K562 (cell line): ENCODE measurements around the gene VPS35L. TPM values are rescaled to one million over a fixed set of nuclear protein-coding genes. Genes with fewer than 3 reads are reported as not detected.

Experiments
- ATAC-seq: fragments of 200-7000 bp; cut with Tn5 transposase; 3 replicates; pipeline ENCODE4 v1.9.1; 2020; ENCODE audit warnings: moderate library complexity
- BruUV-seq: library from RNA; stranded (reverse); fragments of 400-500 nt; replicated peaks from 2 replicates; lab custom pipeline; 2021; lab: Mats Ljungman, UMichigan
- CTCF ChIA-PET: fragments of 300-600 bp; formaldehyde crosslinking; extraction: SDS; loops from one replicate; lab custom pipeline; 2021; ENCODE audit warnings: low intra/inter-chr PET ratio; lab: Yijun Ruan, JAX
- POLR2A ChIA-PET: fragments of 300-600, 350-650 bp; sonication (Branson Sonifier 250); formaldehyde crosslinking; extraction: SDS; loops from one replicate; lab custom pipeline; 2021; ENCODE audit warnings: antibody characterized with exemption, inconsistent platforms; lab: Yijun Ruan, JAX
- DNase-seq, 4 experiments: peaks; one replicate each; pipeline versions ENCODE4 v3.0.0 to v3.0.0-alpha.2; 2011 to 2018; ENCODE audit warnings: low spot score in 3 of 4, mixed read lengths in 3 of 4; ENCODE audit errors: extremely low read depth in 1 of 4
- FAIRE-seq: peaks from 2 replicates; lab custom pipeline; 2011; peaks lifted over from hg19 to GRCh38; lab: Jason Lieb, UNC
- H2AFZ ChIP-seq: 2 replicates; pipeline ENCODE4 v1.6.0; 2011; ENCODE audit warnings: low read depth, low read length, control low read depth, inconsistent platforms
- H3K27ac ChIP-seq: fragments of 200-600 bp; 3 replicates; pipeline ENCODE4 v1.8.0; 2011; ENCODE audit warnings: low read depth, mild to moderate bottlenecking, control low read depth, inconsistent platforms, low read length, moderate library complexity, mixed read lengths; ENCODE audit errors: extremely low read depth
- H3K27me3 ChIP-seq, 2 experiments: fragments of 300-600 bp in 1 of 2; 2 replicates in 1 of 2; 3 replicates in 1 of 2; pipeline versions ENCODE4 v1.6.0 to v1.8.0; 2011; ENCODE audit warnings: inconsistent platforms in 2 of 2, low read length in 2 of 2, mild to moderate bottlenecking in 1 of 2, mixed read lengths in 1 of 2, moderate library complexity in 1 of 2; ENCODE audit not compliant: control insufficient read depth in 2 of 2, insufficient read depth in 2 of 2
- H3K36me3 ChIP-seq: fragments of 300-600 bp; 3 replicates; pipeline ENCODE4 v1.8.0; 2011; ENCODE audit warnings: mild to moderate bottlenecking, low read length, inconsistent platforms; ENCODE audit not compliant: control insufficient read depth, insufficient read depth
- H3K4me1 ChIP-seq, 2 experiments: fragments of 200-600 bp in 1 of 2; replicated peaks in 1 of 2; 2 replicates in 1 of 2; 3 replicates in 1 of 2; pipeline versions ENCODE4 v1.5.1 to v1.8.0; 2011; ENCODE audit warnings: inconsistent platforms in 2 of 2, low read length in 2 of 2, mild to moderate bottlenecking in 1 of 2, mixed read lengths in 1 of 2, moderate library complexity in 1 of 2; ENCODE audit not compliant: control insufficient read depth in 2 of 2, insufficient read depth in 2 of 2
- H3K4me2 ChIP-seq: 2 replicates; pipeline ENCODE4 v1.6.1; 2011; ENCODE audit warnings: low read length, control low read depth, inconsistent platforms, mixed read lengths; ENCODE audit not compliant: insufficient read depth
- H3K4me3 ChIP-seq: fragments of 200-600 bp; sonication (generic), shearing (Covaris generic); 2 replicates; pipeline ENCODE4 v1.5.1; 2016; ENCODE audit warnings: control low read depth, inconsistent platforms
- H3K79me2 ChIP-seq: fragments of 200-600 bp; 3 replicates; pipeline ENCODE4 v1.8.0; 2011; ENCODE audit warnings: low read length, inconsistent platforms; ENCODE audit not compliant: control insufficient read depth, insufficient read depth
- H3K9ac ChIP-seq, 2 experiments: 2 replicates each; pipeline versions ENCODE4 v1.6.0 to v1.6.1; 2011; ENCODE audit warnings: low read depth in 2 of 2, low read length in 2 of 2, control low read depth in 1 of 2, inconsistent platforms in 1 of 2, mild to moderate bottlenecking in 1 of 2, mixed read lengths in 1 of 2; ENCODE audit not compliant: insufficient read depth in 1 of 2
- H3K9me1 ChIP-seq: one replicate; pipeline ENCODE4 v1.6.0; 2011; ENCODE audit warnings: inconsistent platforms, mild to moderate bottlenecking, low read length, moderate library complexity; ENCODE audit not compliant: control insufficient read depth, insufficient read depth
- H3K9me3 ChIP-seq: replicated peaks from 2 replicates; pipeline ENCODE4 v1.5.1; 2011; ENCODE audit warnings: low read depth, low read length, inconsistent platforms; ENCODE audit not compliant: control insufficient read depth, insufficient read depth
- H4K20me1 ChIP-seq: replicated peaks from 2 replicates; pipeline ENCODE4 v1.6.1; 2011; ENCODE audit warnings: low read length, inconsistent platforms, mixed read lengths; ENCODE audit not compliant: control insufficient read depth, insufficient read depth
- ADNP ChIP-seq: fragments of 200-800 bp; sonication (Bioruptor generic); IDR thresholded peaks from 2 replicates; pipeline ENCODE4 v1.6.1; 2016; ENCODE audit warnings: missing genetic modification characterization, missing compliant biosample characterization
- CTBP1 ChIP-seq: fragments of 450-650 bp; IDR thresholded peaks from 2 replicates; pipeline ENCODE4 v1.6.1; 2016; ENCODE audit warnings: borderline replicate concordance
- HNRNPUL1 ChIP-seq: fragments of 200-400 bp; formaldehyde crosslinking; IDR thresholded peaks from 2 replicates; pipeline ENCODE4 v1.6.1; 2017; ENCODE audit warnings: low read length
- SAFB2 ChIP-seq: fragments of 200-400 bp; formaldehyde crosslinking; IDR thresholded peaks from 2 replicates; pipeline ENCODE4 v1.6.1; 2018; ENCODE audit warnings: borderline replicate concordance, low read length, low read depth, moderate library complexity; ENCODE audit not compliant: severe bottlenecking
- SMAD4 ChIP-seq: fragments of 250-450 bp; sonication (Bioruptor Pico); conservative IDR thresholded peaks from 2 replicates; pipeline ENCODE4 v1.8.0; 2021; ENCODE audit warnings: inconsistent platforms, mild to moderate bottlenecking, moderate library complexity
- ZNF518B ChIP-seq: fragments of 250-450 bp; sonication (Bioruptor Pico); IDR thresholded peaks from 2 replicates; pipeline ENCODE4 v1.5.0; 2021; ENCODE audit warnings: mild to moderate bottlenecking, moderate library complexity
- WGBS: fragments of 100-300 bp; shearing (Covaris generic); methylation state at CpG from one replicate; pipeline ENCODE4 v1.1.6; 2016; ENCODE audit warnings: low coverage, mixed read lengths; ENCODE audit not compliant: insufficient coverage; ENCODE audit errors: missing lambda C conversion rate; 5-methylcytosine and 5-hydroxymethylcytosine counted together
- in situ Hi-C: fragments of 300-500 bp; cut with MboI; formaldehyde crosslinking; loops from 4 replicates; pipeline ENCODE4 v1.15.0; 2018; ENCODE audit warnings: inconsistent platforms, mixed read lengths
- intact Hi-C: fragments of 100-400 bp; cut with micrococcal nuclease; formaldehyde crosslinking; loops from 2 replicates; pipeline ENCODE4 v1.14.2; 2022
- polyA plus RNA-seq, 8 experiments: library from polyadenylated mRNA; depleted of rRNA in 4 of 8; stranded (reverse) in 5 of 8; unstranded in 3 of 8; fragments of >200 nt; fragmentation: Nextera tagmentation in 2 of 8; fragmentation: Illumina TruSeq in 1 of 8; extraction: Ambion mirVana in 2 of 8; extraction: Trizol in 1 of 8; gene quantifications; 2 replicates each; pipeline versions ENCODE4 v1.2.1 to v1.2.3, GENCODE V29; 2011 to 2014; ENCODE audit warnings: inconsistent platforms in 1 of 8, missing spikeins in 1 of 8
- total RNA-seq, 7 experiments: library from RNA; depleted of rRNA in 6 of 7; stranded (reverse); fragments of >200 nt in 6 of 7; fragmentation: Illumina TruSeq in 2 of 7; extraction: Trizol in 2 of 7; gene quantifications; 2 replicates each; pipeline versions ENCODE4 v1.2.1 to v1.2.3, GENCODE V29; 2011 to 2021; ENCODE audit warnings: low replicate concordance in 1 of 7
- TF ChIP-seq, protein P1 (sequence below), 2 experiments: fragments of 450-650 bp; IDR thresholded peaks; 2 replicates each; pipeline ENCODE4 v1.6.1; 2016; ENCODE audit warnings: mild to moderate bottlenecking in 2 of 2, borderline replicate concordance in 1 of 2, low read depth in 1 of 2, moderate library complexity in 1 of 2

Gene VPS35L
- total and polyA plus RNA-seq, 9 of the 15 experiments (the other 6 are each of a cell fraction or from before 2014, with no cell fraction given), result 10.2 to 30.4 (median 20.1) TPM

GRCh38 chr16:19722269-19722952 lies 166.9 kb downstream of the VPS35L start (continued):
- TF ChIP-seq ZNF518B (CRISPR knock-in tag) (no peak), CTBP1 (peak; percentile 80; the same call in 1 of the 2 replicates), HNRNPUL1 (no peak)

- Histone ChIP-seq H3K27ac (no peak overlapping the region), H3K4me3 (no peak overlapping the region), H3K4me2 (peak overlapping the region; percentile 75), H3K9me3 (no peaks in the 10 kb centered on the region), H3K9me1 (no peaks in the 10 kb centered on the region), H4K20me1 (no peaks in the 10 kb centered on the region), H3K36me3 (no peaks in the 10 kb centered on the region; the same call in 2 of the 3 replicates), H3K79me2 (peaks cover 22% of the 10 kb centered on the region), H2AFZ (0 out of 2 replicates have a peak overlapping the region, but pooled peaks have one; percentile 30), H3K9ac (peak overlapping the region; percentile 20 to 55; a peak in 2 of 4 replicates), H3K4me1 (peaks cover 35 to 50% of the 10 kb centered on the region in 2 experiments; a peak in 4 of 5 replicates), H3K27me3 (no peaks in the 10 kb centered on the region)
- CTCF ChIA-PET, result no interaction called here
- no TSS peak for BruUV-seq
- ATAC-seq (no peak), DNase-seq (no peak), FAIRE-seq (no peak)
- 32% methylated on average over 6 of the region's 7 CpGs for WGBS
- POLR2A ChIA-PET, result interaction anchor here (0.7 to 1.5 kb wide), 3 partner anchors 9 to 921 kb away, joined by 3 to 6 read pairs (median 6); no protein-coding TSS in a partner anchor
- in situ Hi-C loops (no loop called here), intact Hi-C loops (loop anchor here (5.0 kb wide), 1 partner anchor 159 kb away; the partner anchor contains the start of gene GPRC5B)
- no peak for TF ChIP-seq SAFB2
- no peak for TF ChIP-seq SMAD4 (CRISPR knock-in tag)
- peak; percentile 62; the same call in 1 of the 2 replicates for TF ChIP-seq ADNP (tag)
- TF ChIP-seq, protein P1, sequence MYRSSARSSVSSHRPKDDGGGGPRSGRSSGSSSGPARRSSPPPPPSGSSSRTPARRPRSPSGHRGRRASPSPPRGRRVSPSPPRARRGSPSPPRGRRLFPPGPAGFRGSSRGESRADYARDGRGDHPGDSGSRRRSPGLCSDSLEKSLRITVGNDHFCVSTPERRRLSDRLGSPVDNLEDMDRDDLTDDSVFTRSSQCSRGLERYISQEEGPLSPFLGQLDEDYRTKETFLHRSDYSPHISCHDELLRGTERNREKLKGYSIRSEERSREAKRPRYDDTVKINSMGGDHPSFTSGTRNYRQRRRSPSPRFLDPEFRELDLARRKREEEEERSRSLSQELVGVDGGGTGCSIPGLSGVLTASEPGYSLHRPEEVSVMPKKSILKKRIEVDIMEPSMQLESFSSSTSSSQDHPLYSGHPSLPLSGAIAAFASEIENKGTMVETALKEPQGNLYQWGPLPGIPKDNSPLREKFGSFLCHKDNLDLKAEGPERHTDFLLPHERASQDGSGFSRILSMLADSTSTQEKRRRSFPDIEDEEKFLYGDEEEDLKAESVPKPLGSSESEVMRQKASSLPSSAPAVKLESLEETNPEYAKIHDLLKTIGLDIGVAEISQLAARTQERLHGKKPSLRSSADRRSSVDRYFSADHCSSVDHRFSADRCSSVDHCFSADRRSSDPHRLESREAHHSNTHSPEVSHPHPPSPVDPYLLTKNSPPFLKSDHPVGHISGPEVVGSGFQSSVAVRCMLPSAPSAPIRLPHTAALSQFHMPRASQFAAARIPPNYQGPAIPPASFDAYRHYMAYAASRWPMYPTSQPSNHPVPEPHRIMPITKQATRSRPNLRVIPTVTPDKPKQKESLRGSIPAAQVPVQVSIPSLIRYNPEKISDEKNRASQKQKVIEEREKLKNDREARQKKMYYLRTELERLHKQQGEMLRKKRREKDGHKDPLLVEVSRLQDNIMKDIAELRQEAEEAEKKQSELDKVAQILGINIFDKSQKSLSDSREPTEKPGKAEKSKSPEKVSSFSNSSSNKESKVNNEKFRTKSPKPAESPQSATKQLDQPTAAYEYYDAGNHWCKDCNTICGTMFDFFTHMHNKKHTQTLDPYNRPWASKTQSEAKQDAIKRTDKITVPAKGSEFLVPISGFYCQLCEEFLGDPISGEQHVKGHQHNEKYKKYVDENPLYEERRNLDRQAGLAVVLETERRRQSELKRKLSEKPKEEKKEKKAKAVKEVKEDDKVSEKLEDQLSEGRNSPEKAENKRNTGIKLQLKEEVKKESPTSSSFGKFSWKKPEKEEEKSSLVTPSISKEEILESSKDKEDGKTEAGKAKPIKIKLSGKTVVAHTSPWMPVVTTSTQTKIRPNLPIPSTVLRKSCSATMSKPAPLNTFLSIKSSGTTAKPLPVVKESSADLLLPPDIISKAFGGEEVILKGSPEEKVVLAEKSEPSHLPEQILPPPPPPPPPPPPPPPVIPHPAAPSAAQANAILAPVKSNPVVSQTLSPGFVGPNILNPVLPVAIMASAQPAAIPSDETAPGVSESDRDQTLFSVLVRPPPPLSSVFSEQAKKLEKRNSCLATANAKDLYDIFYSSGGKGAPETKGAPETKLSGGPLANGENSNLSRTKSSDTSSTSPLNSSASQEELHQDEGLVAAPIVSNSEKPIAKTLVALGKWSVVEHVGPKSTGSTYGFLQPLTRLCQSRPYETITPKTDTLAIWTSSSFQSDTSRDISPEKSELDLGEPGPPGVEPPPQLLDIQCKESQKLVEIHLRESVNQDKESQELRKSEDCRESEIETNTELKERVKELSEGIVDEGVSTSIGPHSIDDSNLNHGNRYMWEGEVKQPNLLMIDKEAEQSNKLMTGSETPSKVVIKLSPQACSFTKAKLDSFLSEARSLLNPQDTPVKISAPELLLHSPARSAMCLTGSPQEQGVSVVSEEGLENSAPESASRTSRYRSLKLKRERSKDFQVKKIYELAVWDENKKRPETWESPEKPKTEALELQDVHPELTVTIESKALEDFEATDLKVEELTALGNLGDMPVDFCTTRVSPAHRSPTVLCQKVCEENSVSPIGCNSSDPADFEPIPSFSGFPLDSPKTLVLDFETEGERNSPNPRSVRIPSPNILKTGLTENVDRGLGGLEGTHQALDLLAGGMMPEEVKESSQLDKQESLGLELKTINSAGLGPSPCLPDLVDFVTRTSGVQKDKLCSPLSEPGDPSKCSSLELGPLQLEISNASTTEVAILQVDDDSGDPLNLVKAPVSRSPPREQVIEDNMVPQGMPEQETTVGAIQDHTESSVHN (IDR thresholded peaks at IDR 0.05; ENCODE audit: borderline replicate concordance in 1 of 2, low read depth in 1 of 2), result no peak
Measured at GRCh38 chr16:19722981-19723380, 167.5 kb downstream of the VPS35L start.
